ENCODE measurements around the gene HS6ST3.

HS6ST3 gene

DNA sequence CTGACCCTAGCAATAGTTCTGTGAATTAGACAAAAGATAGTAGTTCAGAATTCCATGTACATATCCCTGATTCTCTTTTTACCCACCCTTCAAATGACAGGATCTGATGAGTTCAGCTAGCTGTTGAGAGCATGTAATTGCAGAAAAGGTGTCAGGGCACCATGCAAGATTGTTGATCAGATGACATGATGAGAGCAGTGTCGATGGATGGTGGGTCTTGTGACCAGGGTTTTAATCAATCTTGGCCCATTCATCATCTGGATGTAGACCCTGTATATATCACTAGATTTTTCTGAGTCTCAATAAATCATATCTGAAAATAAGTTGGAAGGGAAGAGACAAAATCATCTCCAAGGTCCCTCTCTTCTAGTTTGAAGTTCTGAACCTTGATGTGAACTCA lies 525.3 kb downstream of the HS6ST3 start:
- no peaks in the 10 kb centered on the region for H3K9me3 ChIP-seq (ENCODE audit: control insufficient read depth, insufficient read depth, low read depth, low read length)
- H3K27me3 ChIP-seq (ENCODE audit: control insufficient read depth, insufficient read depth, low read length) = no peaks in the 10 kb centered on the region
- no peak overlapping the region for H3K4me3 ChIP-seq (ENCODE audit: low read depth, low read length)
- no peak overlapping the region for H3K9ac ChIP-seq (ENCODE audit: low read length)
- H3K4me1 ChIP-seq (ENCODE audit: control insufficient read depth, insufficient read depth, low read length) = no peaks in the 10 kb centered on the region
- no peaks in the 10 kb centered on the region for H3K36me3 ChIP-seq (ENCODE audit: control insufficient read depth, insufficient read depth, low read length)
- H3K27ac ChIP-seq (ENCODE audit: low read depth, low read length) = no peak overlapping the region

GRCh38 chr13:96617528-96617927 lies 527.6 kb downstream of the HS6ST3 start:
- no peak overlapping the region for H3K27ac ChIP-seq (ENCODE audit: low read depth, low read length)
- H3K4me1 ChIP-seq (ENCODE audit: control insufficient read depth, insufficient read depth, low read length) = no peaks in the 10 kb centered on the region
- no peak overlapping the region for H3K9ac ChIP-seq (ENCODE audit: low read length)
- H3K27me3 ChIP-seq (ENCODE audit: control insufficient read depth, insufficient read depth, low read length) = no peaks in the 10 kb centered on the region
- H3K36me3 ChIP-seq (ENCODE audit: control insufficient read depth, insufficient read depth, low read length) = no peaks in the 10 kb centered on the region
- no peak overlapping the region for H3K4me3 ChIP-seq (ENCODE audit: low read depth, low read length)
- H3K9me3 ChIP-seq (ENCODE audit: control insufficient read depth, insufficient read depth, low read depth, low read length) = no peaks in the 10 kb centered on the region

GRCh38 chr13:96621634-96622183 lies 531.8 kb downstream of the HS6ST3 start:
- no peaks in the 10 kb centered on the region for H3K27me3 ChIP-seq (ENCODE audit: control insufficient read depth, insufficient read depth, low read length)
- no peaks in the 10 kb centered on the region for H3K9me3 ChIP-seq (ENCODE audit: control insufficient read depth, insufficient read depth, low read depth, low read length)
- no peak overlapping the region for H3K27ac ChIP-seq (ENCODE audit: low read depth, low read length)
- no peak overlapping the region for H3K9ac ChIP-seq (ENCODE audit: low read length)
- no peaks in the 10 kb centered on the region for H3K36me3 ChIP-seq (ENCODE audit: control insufficient read depth, insufficient read depth, low read length)
- H3K4me3 ChIP-seq (ENCODE audit: low read depth, low read length) = no peak overlapping the region
- no peaks in the 10 kb centered on the region for H3K4me1 ChIP-seq (ENCODE audit: control insufficient read depth, insufficient read depth, low read length)

- no peak overlapping the region for H3K4me3 ChIP-seq (ENCODE audit: low read depth, low read length)
- H3K9me3 ChIP-seq (ENCODE audit: control insufficient read depth, insufficient read depth, low read depth, low read length) = no peaks in the 10 kb centered on the region
- H3K36me3 ChIP-seq (ENCODE audit: control insufficient read depth, insufficient read depth, low read length) = no peaks in the 10 kb centered on the region
- no peaks in the 10 kb centered on the region for H3K4me1 ChIP-seq (ENCODE audit: control insufficient read depth, insufficient read depth, low read length)
- no peaks in the 10 kb centered on the region for H3K27me3 ChIP-seq (ENCODE audit: control insufficient read depth, insufficient read depth, low read length)
- H3K9ac ChIP-seq (ENCODE audit: low read length) = no peak overlapping the region
- no peak overlapping the region for H3K27ac ChIP-seq (ENCODE audit: low read depth, low read length)
Observed at GRCh38 chr13:96629331-96629730, 539.4 kb downstream of the HS6ST3 start.

DNA sequence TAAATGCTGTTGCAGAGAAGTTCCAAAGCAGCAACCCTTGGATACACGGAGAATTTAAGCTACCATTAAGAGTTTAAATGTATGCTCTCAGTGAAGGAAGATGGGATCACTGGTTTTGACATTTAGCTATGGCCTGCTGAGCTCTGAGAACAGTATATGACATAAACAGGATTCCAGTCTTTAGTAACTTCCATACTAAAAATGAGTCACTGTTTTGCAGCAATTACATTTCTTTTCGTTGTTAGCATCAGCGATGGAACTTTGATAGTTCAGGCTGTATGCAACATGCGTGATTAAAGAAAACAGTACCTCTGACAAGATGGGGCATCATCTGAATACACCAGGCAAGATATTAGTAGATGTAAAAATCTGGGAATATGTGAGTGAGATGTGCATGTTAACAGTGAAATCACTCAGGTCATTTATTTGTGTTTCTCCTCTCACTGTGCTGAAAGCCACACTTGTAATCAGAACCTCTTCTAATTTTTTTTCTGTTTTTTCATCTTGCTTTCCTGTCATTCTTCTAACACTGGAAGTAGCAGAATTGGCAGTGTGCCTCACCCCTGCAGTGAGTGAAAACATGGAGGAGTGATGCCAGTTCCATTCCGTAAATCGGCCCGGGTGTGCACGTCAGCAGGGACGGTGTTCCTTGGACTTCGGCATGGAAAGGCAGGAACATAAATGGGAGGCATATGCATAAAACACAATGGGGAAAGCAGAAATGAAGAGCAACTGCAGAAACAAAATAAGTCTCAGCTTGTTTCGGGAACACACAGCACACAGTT lies 542.8 kb downstream of the HS6ST3 start:
- Histone ChIP-seq H3K36me3 (ENCODE audit: control insufficient read depth, insufficient read depth, low read length) (no peaks in the 10 kb centered on the region), H3K27ac (ENCODE audit: low read depth, low read length) (no peak overlapping the region), H3K27me3 (ENCODE audit: control insufficient read depth, insufficient read depth, low read length) (no peaks in the 10 kb centered on the region), H3K4me3 (ENCODE audit: low read depth, low read length) (no peak overlapping the region), H3K9me3 (ENCODE audit: control insufficient read depth, insufficient read depth, low read depth, low read length) (no peaks in the 10 kb centered on the region), H3K9ac (ENCODE audit: low read length) (no peak overlapping the region), H3K4me1 (ENCODE audit: control insufficient read depth, insufficient read depth, low read length) (no peaks in the 10 kb centered on the region)

DNA sequence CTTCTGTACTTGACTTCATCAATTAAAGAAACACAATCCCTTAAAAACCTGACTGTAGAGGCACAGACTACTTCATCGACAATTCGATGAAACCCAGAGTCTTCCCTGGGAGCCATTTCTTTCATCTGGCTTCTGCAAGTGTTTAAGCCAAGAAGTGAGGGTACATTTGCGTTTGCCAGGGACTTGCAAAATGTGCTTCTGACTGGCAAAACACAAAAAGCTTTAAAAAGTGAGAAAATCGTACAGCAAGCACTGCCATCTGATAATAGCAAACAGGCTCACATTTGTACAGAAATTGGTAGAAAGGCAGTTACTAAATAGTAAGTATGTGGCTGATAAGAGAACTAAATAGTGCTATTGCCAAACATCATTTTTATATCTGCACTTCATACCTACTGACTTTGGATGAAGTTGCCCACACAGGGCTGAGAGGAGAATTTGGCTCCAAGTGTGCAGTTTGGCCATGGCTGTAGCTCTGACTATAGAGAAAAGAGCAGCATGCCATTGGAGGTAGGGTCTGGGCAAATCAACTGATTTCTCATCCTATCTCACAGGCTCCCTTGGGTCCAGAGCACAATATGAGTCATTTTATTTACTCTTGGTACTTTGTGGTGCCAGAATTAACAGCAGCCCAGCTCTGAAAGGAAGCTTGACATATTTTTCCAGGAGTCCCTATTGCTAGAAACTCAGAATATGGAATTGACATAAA lies 546.2 kb downstream of the HS6ST3 start:
- Histone ChIP-seq H3K4me1 (ENCODE audit: control insufficient read depth, insufficient read depth, low read length) (no peaks in the 10 kb centered on the region), H3K27ac (ENCODE audit: low read depth, low read length) (no peak overlapping the region), H3K36me3 (ENCODE audit: control insufficient read depth, insufficient read depth, low read length) (no peaks in the 10 kb centered on the region), H3K27me3 (ENCODE audit: control insufficient read depth, insufficient read depth, low read length) (no peaks in the 10 kb centered on the region), H3K9ac (ENCODE audit: low read length) (no peak overlapping the region), H3K9me3 (ENCODE audit: control insufficient read depth, insufficient read depth, low read depth, low read length) (no peaks in the 10 kb centered on the region), H3K4me3 (ENCODE audit: low read depth, low read length) (no peak overlapping the region)

GRCh38 chr13:96637039-96637438 lies 547.1 kb downstream of the HS6ST3 start:
- H3K27ac ChIP-seq (ENCODE audit: low read depth, low read length) = no peak overlapping the region
- H3K36me3 ChIP-seq (ENCODE audit: control insufficient read depth, insufficient read depth, low read length) = no peaks in the 10 kb centered on the region
- peaks cover 2% of the 10 kb centered on the region; the same call in 1 of the 2 replicates for H3K9me3 ChIP-seq (ENCODE audit: control insufficient read depth, insufficient read depth, low read depth, low read length)
- no peak overlapping the region for H3K9ac ChIP-seq (ENCODE audit: low read length)
- H3K27me3 ChIP-seq (ENCODE audit: control insufficient read depth, insufficient read depth, low read length) = no peaks in the 10 kb centered on the region
- H3K4me3 ChIP-seq (ENCODE audit: low read depth, low read length) = no peak overlapping the region
- no peaks in the 10 kb centered on the region for H3K4me1 ChIP-seq (ENCODE audit: control insufficient read depth, insufficient read depth, low read length)

GRCh38 chr13:96646101-96646500 lies 556.2 kb downstream of the HS6ST3 start:
- H3K27ac ChIP-seq (ENCODE audit: low read depth, low read length) = no peak overlapping the region
- no peak overlapping the region for H3K9ac ChIP-seq (ENCODE audit: low read length)
- H3K4me3 ChIP-seq (ENCODE audit: low read depth, low read length) = no peak overlapping the region
- no peaks in the 10 kb centered on the region for H3K27me3 ChIP-seq (ENCODE audit: control insufficient read depth, insufficient read depth, low read length)
- H3K36me3 ChIP-seq (ENCODE audit: control insufficient read depth, insufficient read depth, low read length) = no peaks in the 10 kb centered on the region
- H3K4me1 ChIP-seq (ENCODE audit: control insufficient read depth, insufficient read depth, low read length) = no peaks in the 10 kb centered on the region
- peaks cover 5% of the 10 kb centered on the region; the same call in 1 of the 2 replicates for H3K9me3 ChIP-seq (ENCODE audit: control insufficient read depth, insufficient read depth, low read depth, low read length)

GRCh38 chr13:96646515-96647211 lies 556.8 kb downstream of the HS6ST3 start:
- Histone ChIP-seq H3K4me3 (ENCODE audit: low read depth, low read length) (no peak overlapping the region), H3K27ac (ENCODE audit: low read depth, low read length) (no peak overlapping the region), H3K9ac (ENCODE audit: low read length) (no peak overlapping the region), H3K27me3 (ENCODE audit: control insufficient read depth, insufficient read depth, low read length) (no peaks in the 10 kb centered on the region), H3K9me3 (ENCODE audit: control insufficient read depth, insufficient read depth, low read depth, low read length) (peaks cover 5% of the 10 kb centered on the region; the same call in 1 of the 2 replicates), H3K36me3 (ENCODE audit: control insufficient read depth, insufficient read depth, low read length) (no peaks in the 10 kb centered on the region), H3K4me1 (ENCODE audit: control insufficient read depth, insufficient read depth, low read length) (no peaks in the 10 kb centered on the region)

- Histone ChIP-seq H3K9me3 (ENCODE audit: control insufficient read depth, insufficient read depth, low read depth, low read length) (no peaks in the 10 kb centered on the region), H3K9ac (ENCODE audit: low read length) (no peak overlapping the region), H3K27me3 (ENCODE audit: control insufficient read depth, insufficient read depth, low read length) (no peaks in the 10 kb centered on the region), H3K4me1 (ENCODE audit: control insufficient read depth, insufficient read depth, low read length) (no peaks in the 10 kb centered on the region), H3K27ac (ENCODE audit: low read depth, low read length) (no peak overlapping the region), H3K4me3 (ENCODE audit: low read depth, low read length) (no peak overlapping the region), H3K36me3 (ENCODE audit: control insufficient read depth, insufficient read depth, low read length) (no peaks in the 10 kb centered on the region)
Observed at GRCh38 chr13:96650301-96650886, 560.5 kb downstream of the HS6ST3 start.

Data from HUES6 (cell line).